Upper lobe of left lung (tissue), 6 donors: ENCODE measurements around the gene CAPZA3. TPM values are rescaled to one million over a fixed set of nuclear protein-coding genes. Genes with fewer than 3 reads are reported as not detected.
A peak's percentile ranks its signal among the peaks of the same experiment; 100 is the strongest.

Experiments used
- ATAC-seq, 2 donors: fragments of 200-7000 bp; cut with Tn5 transposase; one replicate each; pipeline ENCODE4 v1.9.1; 2022; ENCODE audit warnings: mild to moderate bottlenecking in 2 of 2, moderate library complexity in 2 of 2; ENCODE audit not compliant: low FRiP score in 2 of 2
- DNase-seq, 2 donors: peaks; one replicate each; pipeline ENCODE4 v3.0.0-alpha.2; 2019 to 2020
- H3K27ac ChIP-seq, 4 donors: fragments of 200-600 bp; sonication (generic); one replicate each; pipeline ENCODE4 v1.5.1; 2016 to 2019
- H3K27me3 ChIP-seq, 4 donors: fragments of 200-600 bp; sonication (generic); one replicate each; pipeline ENCODE4 v1.5.1; 2017 to 2019
- H3K36me3 ChIP-seq, 4 donors: fragments of 200-600 bp; sonication (generic); one replicate each; pipeline ENCODE4 v1.5.1; 2016 to 2019
- H3K4me1 ChIP-seq, 4 donors: fragments of 200-600 bp; sonication (generic); one replicate each; pipeline ENCODE4 v1.5.1; 2018 to 2019
- H3K4me3 ChIP-seq, 4 donors: fragments of 200-600 bp; sonication (generic); one replicate each; pipeline ENCODE4 v1.5.1; 2017 to 2019; ENCODE audit warnings: mild to moderate bottlenecking in 2 of 4, moderate library complexity in 1 of 4
- H3K9me3 ChIP-seq, 4 donors: fragments of 200-600 bp; sonication (generic); one replicate each; pipeline ENCODE4 v1.5.1; 2018 to 2019
- CTCF ChIP-seq, 6 experiments: fragments of 450-650 bp in 4 of 6; fragments of 200-600 bp in 2 of 6; sonication (generic) in 2 of 6; IDR thresholded peaks; one replicate each; pipeline ENCODE4 v1.5.1; 2016 to 2019; ENCODE audit warnings: antibody characterized with exemption in 6 of 6
- EP300 ChIP-seq, 4 donors: sonication (generic); formaldehyde crosslinking; IDR thresholded peaks; one replicate each; pipeline ENCODE4 v1.5.1; 2017; ENCODE audit warnings: antibody characterized with exemption in 4 of 4, control low read depth in 2 of 4
- POLR2A ChIP-seq, 4 donors: fragments of 450-650 bp; IDR thresholded peaks; one replicate each; pipeline ENCODE4 v1.5.1; 2016 to 2017; ENCODE audit warnings: antibody characterized with exemption in 4 of 4, mild to moderate bottlenecking in 2 of 4
- POLR2AphosphoS5 ChIP-seq, 2 donors: sonication (generic); formaldehyde crosslinking; IDR thresholded peaks; one replicate each; pipeline ENCODE4 v1.5.1; 2017; ENCODE audit warnings: antibody characterized with exemption in 2 of 2
- whole genome bisulfite sequencing, 2 donors: methylation state at CpG; one replicate each; pipeline ENCODE4 v1.1.5; 2017 to 2018; 5-methylcytosine and 5-hydroxymethylcytosine counted together
- total RNA-seq, 6 donors: library from RNA; depleted of rRNA in 4 of 6; stranded (reverse); fragments of >200 nt in 4 of 6; gene quantifications; one replicate each; pipeline versions ENCODE4 v1.1.0 to v1.2.1, GENCODE V29; 2016 to 2021
- donor health status: DM: no; HTN: no; CAD: no; lungs with moderate emphysema.
- donor health status: DM: no; HTN: yes; CAD: no; lungs with severe emphysema.

Gene CAPZA3
- total RNA-seq, 6 donors from 2014 or later: not detected

- Histone ChIP-seq H3K27me3 (no peaks in the 10 kb centered on the region), H3K36me3 (no peaks in the 10 kb centered on the region), H3K4me3 (no peak overlapping the region), H3K4me1 (peaks cover 0 to 9% (median 0%) of the 10 kb centered on the region in 4 donors), H3K27ac (no peak overlapping the region), H3K9me3 (no peaks in the 10 kb centered on the region)
- TF ChIP-seq EP300 (IDR thresholded peaks at IDR 0.05) (no peak), POLR2AphosphoS5 (IDR thresholded peaks at IDR 0.05) (no peak), POLR2A (IDR thresholded peaks at IDR 0.05) (no peak), CTCF (IDR thresholded peaks at IDR 0.05) (no peak)
- whole genome bisulfite sequencing, 2 donors: 52 to 86% methylated on average over 1 of the region's 1 CpG
- ATAC-seq (peak in 1 of 2 donors; percentile 28), DNase-seq (no peak)
These were observed 10.0 kb downstream of the CAPZA3 start for GRCh38 chr12:18747895-18748294.

DNA sequence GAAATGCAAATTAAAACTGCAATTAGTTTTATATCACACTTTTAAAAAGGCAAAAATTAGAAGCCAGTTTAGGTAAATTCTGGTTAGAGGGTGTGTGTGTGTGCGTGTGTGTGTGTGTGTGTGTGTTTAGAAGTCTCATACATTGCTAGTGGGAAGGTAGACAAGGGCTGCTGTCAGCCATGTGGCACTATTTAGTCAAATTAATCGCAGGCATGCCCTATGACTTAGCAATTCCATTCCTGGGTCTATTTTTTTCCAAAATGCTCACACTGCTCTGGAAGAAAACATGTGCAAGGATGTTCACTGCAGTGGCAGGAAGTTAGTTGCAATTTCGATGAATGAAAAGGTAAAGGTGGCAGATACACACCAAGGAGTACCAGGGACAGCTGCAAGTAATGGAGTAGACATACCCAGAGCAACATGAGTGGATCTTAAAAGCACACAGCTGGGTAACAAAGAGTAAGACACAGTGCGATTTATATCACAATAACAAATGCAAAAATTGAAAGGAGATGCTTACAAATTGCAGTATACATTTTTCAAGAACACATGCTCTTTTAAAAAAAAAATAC, 11.6 kb downstream of the CAPZA3 start:
- Histone ChIP-seq H3K9me3 (no peaks in the 10 kb centered on the region), H3K36me3 (no peaks in the 10 kb centered on the region), H3K27ac (no peak overlapping the region), H3K4me3 (no peak overlapping the region), H3K4me1 (peaks cover 0 to 9% (median 2%) of the 10 kb centered on the region in 4 donors), H3K27me3 (no peaks in the 10 kb centered on the region)
- whole genome bisulfite sequencing, 2 donors: 57 to 81% methylated on average over 4 of the region's 4 CpGs
- ATAC-seq: no peak
- DNase-seq: no peak
- no peak for TF ChIP-seq POLR2A (IDR thresholded peaks at IDR 0.05)
- TF ChIP-seq POLR2AphosphoS5 (IDR thresholded peaks at IDR 0.05): no peak
- TF ChIP-seq CTCF (IDR thresholded peaks at IDR 0.05): no peak
- TF ChIP-seq EP300 (IDR thresholded peaks at IDR 0.05): no peak

DNA sequence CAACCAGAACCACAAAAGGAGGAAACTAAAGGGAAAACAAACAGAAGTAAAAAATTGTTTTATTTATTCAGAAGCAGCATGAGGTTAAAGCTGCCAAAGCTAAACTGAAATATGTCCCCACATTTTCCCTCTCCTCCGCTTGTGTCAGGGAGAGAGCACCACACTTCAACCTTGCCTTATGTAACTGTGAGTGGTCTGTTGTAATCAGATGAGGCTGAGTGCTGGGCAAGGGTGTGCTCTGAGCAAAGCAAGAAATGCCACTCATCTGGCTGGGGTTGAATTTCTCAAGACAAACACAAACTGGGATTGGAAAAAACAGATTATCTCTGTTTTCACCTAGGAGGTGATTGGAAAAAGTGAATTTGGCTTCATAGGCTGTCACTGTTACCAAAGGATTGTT, 12.2 kb downstream of the CAPZA3 start:
- peak in 1 of 2 donors; percentile 48 for DNase-seq
- Histone ChIP-seq H3K27me3 (no peaks in the 10 kb centered on the region), H3K9me3 (no peaks in the 10 kb centered on the region), H3K36me3 (no peaks in the 10 kb centered on the region), H3K27ac (no peak overlapping the region), H3K4me1 (peaks cover 0 to 9% (median 2%) of the 10 kb centered on the region in 4 donors), H3K4me3 (no peak overlapping the region)
- no peak for TF ChIP-seq EP300 (IDR thresholded peaks at IDR 0.05)
- TF ChIP-seq CTCF (IDR thresholded peaks at IDR 0.05): no peak
- no peak for TF ChIP-seq POLR2AphosphoS5 (IDR thresholded peaks at IDR 0.05)
- TF ChIP-seq POLR2A (IDR thresholded peaks at IDR 0.05): no peak
- 35 to 45% methylated on average over 1 of the region's 1 CpG for WGBS, 2 donors
- ATAC-seq: peak in 1 of 2 donors; percentile 61

DNA sequence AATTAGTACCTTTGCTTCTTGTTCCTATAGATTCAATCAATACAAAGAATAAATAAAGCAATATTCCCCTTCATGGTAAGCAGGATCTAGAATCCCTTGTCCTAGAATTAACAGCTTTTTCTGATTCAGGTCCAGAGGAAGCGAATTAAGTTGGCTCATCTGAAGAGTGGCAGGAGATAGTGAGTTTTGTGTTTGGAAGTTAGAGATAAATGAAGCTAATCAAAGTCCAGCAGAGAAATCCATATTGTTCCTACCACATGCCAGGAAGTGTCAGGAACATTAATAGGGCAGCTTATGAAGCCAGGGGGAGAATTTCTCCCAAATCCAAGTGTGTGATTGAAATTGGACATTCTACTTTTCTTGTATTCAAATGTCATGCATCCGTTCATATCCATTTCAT, 13.9 kb downstream of the CAPZA3 start:
- 69 to 79% methylated on average over 2 of the region's 2 CpGs for WGBS, 2 donors
- Histone ChIP-seq H3K36me3 (no peaks in the 10 kb centered on the region), H3K4me1 (peaks cover 0 to 9% (median 2%) of the 10 kb centered on the region in 4 donors), H3K9me3 (no peaks in the 10 kb centered on the region), H3K4me3 (no peak overlapping the region), H3K27me3 (no peaks in the 10 kb centered on the region), H3K27ac (no peak overlapping the region)
- ATAC-seq: no peak
- TF ChIP-seq POLR2A (IDR thresholded peaks at IDR 0.05) (no peak), POLR2AphosphoS5 (IDR thresholded peaks at IDR 0.05) (no peak)
- no peak for DNase-seq

- TF ChIP-seq POLR2A (IDR thresholded peaks at IDR 0.05) (no peak), EP300 (IDR thresholded peaks at IDR 0.05) (no peak), CTCF (IDR thresholded peaks at IDR 0.05) (no peak), POLR2AphosphoS5 (IDR thresholded peaks at IDR 0.05) (no peak)
- peak; percentile 43 to 64 for ATAC-seq
- no peaks in the 10 kb centered on the region for H3K27me3 ChIP-seq
- 52 to 59% methylated on average over 6 of the region's 6 CpGs for WGBS, 2 donors
- H3K9me3 ChIP-seq: no peaks in the 10 kb centered on the region
- DNase-seq: no peak
- no peak overlapping the region for H3K27ac ChIP-seq
- peaks cover 0 to 9% (median 2%) of the 10 kb centered on the region in 4 donors for H3K4me1 ChIP-seq
- H3K4me3 ChIP-seq: no peak overlapping the region
- H3K36me3 ChIP-seq: no peaks in the 10 kb centered on the region
These were observed 14.5 kb downstream of the CAPZA3 start for GRCh38 chr12:18752280-18752920.
